IMR-90 (cell line): ENCODE measurements around the gene KCNQ1. TPM values are rescaled to one million over a fixed set of nuclear protein-coding genes. Genes with fewer than 3 reads are reported as not detected.

Source experiments
- ATAC-seq: fragments of 200-7000 bp; cut with Tn5 transposase; 2 replicates; pipeline ENCODE4 v1.9.1; 2020; ENCODE audit warnings: low read depth, mild to moderate bottlenecking, moderate library complexity
- BruUV-seq: library from RNA; stranded (reverse); fragments of 400-500 nt; replicated peaks from 2 replicates; lab custom pipeline; 2021; lab: Mats Ljungman, UMichigan
- CTCF ChIA-PET: fragments of 300-600 bp; formaldehyde crosslinking; extraction: SDS; loops from one replicate; lab custom pipeline; 2021; ENCODE audit warnings: antibody characterized with exemption; lab: Yijun Ruan, JAX
- POLR2A ChIA-PET: fragments of 300-600 bp; sonication (Branson Sonifier 250); formaldehyde crosslinking; loops from one replicate; lab custom pipeline; 2022; ENCODE audit warnings: antibody characterized with exemption; ENCODE audit not compliant: unreplicated experiment; lab: Charles Lee
- DNase-seq: peaks from one replicate; pipeline ENCODE4 v3.0.0; 2013
- H2AFZ ChIP-seq: replicated peaks from 2 replicates; pipeline ENCODE3; 2013; ENCODE audit warnings: low read length, mild to moderate bottlenecking; ENCODE audit not compliant: poor library complexity
- H2AK5ac ChIP-seq: 2 replicates; pipeline ENCODE4 v1.6.1; 2013; ENCODE audit warnings: low read depth, low read length, inconsistent platforms
- H2AK9ac ChIP-seq: replicated peaks from 2 replicates; pipeline ENCODE3; 2013; ENCODE audit warnings: mild to moderate bottlenecking, low read depth, low read length, moderate library complexity; ENCODE audit not compliant: poor library complexity
- H2BK120ac ChIP-seq: 2 replicates; pipeline ENCODE4 v1.6.1; 2013; ENCODE audit warnings: low read depth, low read length, inconsistent platforms
- H2BK15ac ChIP-seq: 3 replicates; pipeline ENCODE4 v1.6.1; 2013; ENCODE audit warnings: low read depth, low read length, inconsistent platforms
- H2BK20ac ChIP-seq: 2 replicates; pipeline ENCODE4 v1.6.1; 2013; ENCODE audit warnings: low read depth, mild to moderate bottlenecking, inconsistent platforms, low read length, moderate library complexity
- H2BK5ac ChIP-seq: 2 replicates; pipeline ENCODE4 v1.6.1; 2013; ENCODE audit warnings: mild to moderate bottlenecking, low read depth, low read length, inconsistent platforms; ENCODE audit not compliant: poor library complexity, severe bottlenecking
- H3K14ac ChIP-seq: replicated peaks from 2 replicates; pipeline ENCODE4 v1.6.1; 2013; ENCODE audit warnings: low read depth, low read length, inconsistent platforms
- H3K18ac ChIP-seq: 2 replicates; pipeline ENCODE4 v1.6.1; 2013; ENCODE audit warnings: low read depth, low read length, control low read depth
- H3K23ac ChIP-seq: 2 replicates; pipeline ENCODE4 v1.6.1; 2013; ENCODE audit warnings: low read depth, low read length, inconsistent platforms
- H3K27ac ChIP-seq: 2 replicates; pipeline ENCODE4 v1.5.1; 2013; ENCODE audit warnings: mild to moderate bottlenecking, control low read depth, low read length; ENCODE audit not compliant: insufficient read depth
- H3K27me3 ChIP-seq: 2 replicates; pipeline ENCODE4 v1.6.1; 2013; ENCODE audit warnings: low read length; ENCODE audit not compliant: control insufficient read depth, insufficient read depth
- H3K36me3 ChIP-seq: 2 replicates; pipeline ENCODE4 v1.6.1; 2013; ENCODE audit warnings: low read length, mixed read lengths; ENCODE audit not compliant: control insufficient read depth, insufficient read depth
- H3K4ac ChIP-seq: 2 replicates; pipeline ENCODE4 v1.6.1; 2013; ENCODE audit warnings: low read depth, low read length, inconsistent platforms
- H3K4me1 ChIP-seq: 2 replicates; pipeline ENCODE4 v1.6.1; 2013; ENCODE audit warnings: low read length, mixed read lengths; ENCODE audit not compliant: control insufficient read depth, insufficient read depth
- H3K4me2 ChIP-seq: 2 replicates; pipeline ENCODE4 v1.6.1; 2013; ENCODE audit warnings: low read depth, mild to moderate bottlenecking, control low read depth, low read length, moderate library complexity
- H3K4me3 ChIP-seq: 2 replicates; pipeline ENCODE4 v1.5.1; 2013; ENCODE audit warnings: low read depth, mild to moderate bottlenecking, control low read depth, low read length, moderate library complexity; ENCODE audit not compliant: insufficient read depth
- H3K56ac ChIP-seq: 2 replicates; pipeline ENCODE4 v1.6.1; 2013; ENCODE audit warnings: low read length, inconsistent platforms; ENCODE audit not compliant: insufficient read depth; ENCODE audit errors: extremely low read depth
- H3K79me1 ChIP-seq, 2 experiments: 2 replicates each; pipeline ENCODE4 v1.6.1; 2013; ENCODE audit warnings: low read length in 2 of 2, inconsistent platforms in 1 of 2, low read depth in 1 of 2
- H3K9ac ChIP-seq: 2 replicates; pipeline ENCODE4 v1.6.1; 2013; ENCODE audit warnings: low read depth, low read length, control low read depth
- H3K9me1 ChIP-seq: 2 replicates; pipeline ENCODE4 v1.6.1; 2013; ENCODE audit warnings: low read length, inconsistent platforms; ENCODE audit not compliant: insufficient read depth
- H3K9me3 ChIP-seq: 2 replicates; pipeline ENCODE4 v1.6.1; 2013; ENCODE audit warnings: low read length; ENCODE audit not compliant: control insufficient read depth, insufficient read depth
- H4K20me1 ChIP-seq: 2 replicates; pipeline ENCODE4 v1.6.1; 2013; ENCODE audit warnings: low read length, inconsistent platforms; ENCODE audit not compliant: insufficient read depth
- H4K5ac ChIP-seq: 2 replicates; pipeline ENCODE4 v1.6.1; 2013; ENCODE audit warnings: mild to moderate bottlenecking, low read depth, low read length, control low read depth
- H4K8ac ChIP-seq, 2 experiments: 2 replicates each; pipeline ENCODE4 v1.6.1; 2013; ENCODE audit warnings: low read depth in 2 of 2, low read length in 2 of 2, control low read depth in 1 of 2, inconsistent platforms in 1 of 2
- H4K91ac ChIP-seq: 2 replicates; pipeline ENCODE4 v1.6.1; 2013; ENCODE audit warnings: low read depth, low read length, inconsistent platforms; ENCODE audit not compliant: insufficient read depth
- BHLHE40 ChIP-seq: fragments of 150-350 bp; IDR thresholded peaks from 2 replicates; pipeline ENCODE4 v1.6.1; 2016; ENCODE audit warnings: mild to moderate bottlenecking, low read depth, low read length
- CEBPB ChIP-seq: IDR thresholded peaks from 2 replicates; pipeline ENCODE4 v1.6.1; 2012; ENCODE audit warnings: low read depth, low read length, improper control_type of control experiment
- FOS ChIP-seq: fragments of 150-350 bp; IDR thresholded peaks from 2 replicates; pipeline ENCODE4 v1.6.1; 2016; ENCODE audit warnings: low read depth, low read length
- MAFK ChIP-seq: IDR thresholded peaks from 2 replicates; pipeline ENCODE4 v1.6.1; 2012; ENCODE audit warnings: low read depth, low read length, improper control_type of control experiment
- MAZ ChIP-seq: IDR thresholded peaks from 2 replicates; pipeline ENCODE4 v1.6.1; 2012; ENCODE audit warnings: low read depth, mild to moderate bottlenecking, low read length, improper control_type of control experiment, moderate library complexity, borderline replicate concordance
- MXI1 ChIP-seq: IDR thresholded peaks from 2 replicates; pipeline ENCODE4 v1.6.1; 2012; ENCODE audit warnings: low read depth, mild to moderate bottlenecking, low read length, moderate library complexity, borderline replicate concordance
- NFE2L2 ChIP-seq: fragments of 150-350 bp; IDR thresholded peaks from 2 replicates; pipeline ENCODE4 v1.6.1; 2016; ENCODE audit warnings: low read depth, mild to moderate bottlenecking, low read length
- POLR2A ChIP-seq: IDR thresholded peaks from 2 replicates; pipeline ENCODE4 v1.6.1; 2012; ENCODE audit warnings: mild to moderate bottlenecking, low read depth, low read length
- RAD21 ChIP-seq: IDR thresholded peaks from 2 replicates; pipeline ENCODE4 v1.6.1; 2012; ENCODE audit warnings: low read length, improper control_type of control experiment
- RCOR1 ChIP-seq: IDR thresholded peaks from 2 replicates; pipeline ENCODE4 v1.6.1; 2012; ENCODE audit warnings: mild to moderate bottlenecking, low read length, improper control_type of control experiment; ENCODE audit not compliant: insufficient replicate concordance
- RFX5 ChIP-seq: IDR thresholded peaks from 2 replicates; pipeline ENCODE4 v1.8.0; 2012; ENCODE audit warnings: low read depth, mild to moderate bottlenecking, low read length, moderate library complexity
- SMC3 ChIP-seq: fragments of 150-350 bp; IDR thresholded peaks from 2 replicates; pipeline ENCODE4 v1.6.1; 2016; ENCODE audit warnings: low read depth, mild to moderate bottlenecking, antibody characterized with exemption, low read length, moderate library complexity
- WGBS, 2 experiments: methylation state at CpG; one replicate each; pipeline versions ENCODE4 v1.1.5 to v1.1.7; 2013; ENCODE audit warnings: missing lambda C conversion rate in 2 of 2; ENCODE audit not compliant: insufficient read length in 1 of 2; ENCODE audit errors: extremely low coverage in 2 of 2; 5-methylcytosine and 5-hydroxymethylcytosine counted together
- dilution Hi-C: fragments of 300-500 bp; cut with HindIII; formaldehyde crosslinking; loops from one replicate; pipeline ENCODE4 v1.14.3; 2018; ENCODE audit warnings: low sequenced_read_pairs; ENCODE audit not compliant: unreplicated experiment
- in situ Hi-C: fragments of 300-500 bp; cut with MboI; formaldehyde crosslinking; loops from 3 replicates; pipeline ENCODE4 v1.14.3; 2019; ENCODE audit warnings: low sequenced_read_pairs, inconsistent platforms, mixed read lengths
- intact Hi-C: fragments of 100-400 bp; cut with micrococcal nuclease; formaldehyde crosslinking; loops from 2 replicates; pipeline ENCODE4 v1.10.0; 2022
- polyA plus RNA-seq, 3 experiments: library from polyadenylated mRNA; depleted of rRNA; stranded (reverse); fragments of >200 nt; gene quantifications; 2 replicates each; pipeline ENCODE4 v1.2.3, GENCODE V29; 2012; ENCODE audit warnings: low replicate concordance in 1 of 3
- total RNA-seq: library from RNA; depleted of rRNA; stranded (reverse); fragments of >200 nt; gene quantifications from 2 replicates; pipeline ENCODE4 v1.2.3, GENCODE V29; 2012
- TF ChIP-seq, protein P1 (sequence below): conservative IDR thresholded peaks from 2 replicates; pipeline ENCODE4 v1.5.1; 2012; ENCODE audit warnings: mild to moderate bottlenecking, low read depth, low read length, improper control_type of control experiment
- TF ChIP-seq, protein P2 (sequence below): fragments of 150-350 bp; IDR thresholded peaks from 2 replicates; pipeline ENCODE4 v1.6.1; 2017; ENCODE audit warnings: mild to moderate bottlenecking, antibody characterized with exemption, low read length, low read depth
- TF ChIP-seq, protein P3 (sequence below): fragments of 150-350 bp; IDR thresholded peaks from 2 replicates; pipeline ENCODE4 v1.6.1; 2016; ENCODE audit warnings: low read depth, mild to moderate bottlenecking, low read length, moderate library complexity, borderline replicate concordance

Gene KCNQ1
- total and polyA plus RNA-seq, 2 of the 4 experiments (the other 2 are of a cell fraction) = 0.07 TPM; not detected in 1

DNA sequence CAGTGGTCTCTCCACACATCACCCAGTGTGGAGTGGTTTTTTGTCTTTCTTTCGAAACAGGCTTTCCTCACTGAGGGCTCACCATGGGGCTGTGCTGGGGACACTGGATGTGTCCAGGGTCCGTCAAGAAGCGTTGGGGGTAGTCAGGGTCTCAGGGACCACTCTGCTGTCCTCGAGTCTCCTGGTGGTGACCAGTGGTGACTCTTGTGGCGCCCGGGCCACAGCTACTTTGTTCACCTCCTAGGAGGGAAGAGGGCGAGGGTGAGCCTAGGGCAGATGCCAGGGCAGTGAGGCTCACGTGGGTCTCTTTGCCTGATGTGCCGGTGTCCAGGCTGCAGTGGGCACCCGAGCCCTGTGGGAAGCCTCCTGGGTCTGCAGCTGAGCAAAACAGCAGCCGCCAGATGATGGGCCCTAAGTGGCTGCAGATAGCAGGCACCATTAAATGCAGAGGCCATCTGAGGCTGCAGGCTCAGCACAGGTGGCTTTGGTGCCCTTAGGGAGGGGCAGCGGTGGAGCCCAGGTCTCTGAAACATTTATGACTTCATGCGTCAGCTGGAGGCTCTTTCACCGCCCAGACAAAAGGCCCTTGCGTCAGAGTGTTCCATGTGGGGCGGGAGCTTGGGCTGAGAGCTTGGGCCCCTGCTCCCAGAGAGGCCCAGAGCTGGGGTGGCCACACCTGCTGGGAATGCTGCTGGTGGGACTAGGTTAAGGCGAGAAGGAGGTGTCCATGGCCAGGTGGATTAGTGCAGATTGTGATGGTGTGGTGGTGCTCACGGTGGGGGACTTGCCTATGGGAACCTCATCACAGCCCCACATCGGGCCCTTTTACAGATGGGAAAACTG lies 29.5 kb downstream of the KCNQ1 start:
- no peak overlapping the region for H3K4me2 ChIP-seq
- no peaks in the 10 kb centered on the region for H3K36me3 ChIP-seq
- no peak overlapping the region for H3K18ac ChIP-seq
- H3K9me1 ChIP-seq = no peaks in the 10 kb centered on the region
- no peaks in the 10 kb centered on the region for H3K9me3 ChIP-seq
- dilution Hi-C loops (no loop called here), intact Hi-C loops (no loop called here), in situ Hi-C loops (no loop called here)
- no TSS peak for BruUV-seq
- no peak overlapping the region for H4K5ac ChIP-seq
- no peak overlapping the region for H2BK5ac ChIP-seq
- no peak overlapping the region for H2BK20ac ChIP-seq
- H2BK15ac ChIP-seq = no peak overlapping the region
- no peak overlapping the region for H3K14ac ChIP-seq
- no peaks in the 10 kb centered on the region for H3K79me1 ChIP-seq
- 70% methylated on average over 15 of the region's 19 CpGs; no CpG with 5 or more reads in 1 of the 2 experiments for WGBS, 2 experiments
- H3K4me1 ChIP-seq = no peaks in the 10 kb centered on the region
- H2AK5ac ChIP-seq = no peak overlapping the region
- ChIA-PET CTCF (interaction anchor here (0.6 kb wide), 1 partner anchor 58 kb away, joined by 3 read pairs; no protein-coding TSS in a partner anchor), POLR2A (no interaction called here)
- H3K56ac ChIP-seq = no peak overlapping the region
- ATAC-seq (no peak), DNase-seq (no peak)
- H3K27ac ChIP-seq = no peak overlapping the region
- no peak overlapping the region for H2AFZ ChIP-seq
- no peak overlapping the region for H2BK120ac ChIP-seq
- H3K23ac ChIP-seq = no peak overlapping the region
- no peak overlapping the region for H3K4ac ChIP-seq
- H4K8ac ChIP-seq = no peak overlapping the region
- H4K20me1 ChIP-seq = no peaks in the 10 kb centered on the region; the same call in 1 of the 2 replicates
- H3K4me3 ChIP-seq = no peak overlapping the region
- no peak overlapping the region for H4K91ac ChIP-seq
- no peak overlapping the region for H3K9ac ChIP-seq
- H2AK9ac ChIP-seq = no peak overlapping the region
- peaks cover 30% of the 10 kb centered on the region for H3K27me3 ChIP-seq
- TF ChIP-seq MAFK (no peak), MAZ (no peak), MXI1 (no peak), RAD21 (no peak), SMC3 (no peak), CEBPB (no peak), RFX5 (no peak), NFE2L2 (no peak), RCOR1 (no peak), FOS (no peak), BHLHE40 (no peak), POLR2A (no peak)
- TF ChIP-seq, protein P1, sequence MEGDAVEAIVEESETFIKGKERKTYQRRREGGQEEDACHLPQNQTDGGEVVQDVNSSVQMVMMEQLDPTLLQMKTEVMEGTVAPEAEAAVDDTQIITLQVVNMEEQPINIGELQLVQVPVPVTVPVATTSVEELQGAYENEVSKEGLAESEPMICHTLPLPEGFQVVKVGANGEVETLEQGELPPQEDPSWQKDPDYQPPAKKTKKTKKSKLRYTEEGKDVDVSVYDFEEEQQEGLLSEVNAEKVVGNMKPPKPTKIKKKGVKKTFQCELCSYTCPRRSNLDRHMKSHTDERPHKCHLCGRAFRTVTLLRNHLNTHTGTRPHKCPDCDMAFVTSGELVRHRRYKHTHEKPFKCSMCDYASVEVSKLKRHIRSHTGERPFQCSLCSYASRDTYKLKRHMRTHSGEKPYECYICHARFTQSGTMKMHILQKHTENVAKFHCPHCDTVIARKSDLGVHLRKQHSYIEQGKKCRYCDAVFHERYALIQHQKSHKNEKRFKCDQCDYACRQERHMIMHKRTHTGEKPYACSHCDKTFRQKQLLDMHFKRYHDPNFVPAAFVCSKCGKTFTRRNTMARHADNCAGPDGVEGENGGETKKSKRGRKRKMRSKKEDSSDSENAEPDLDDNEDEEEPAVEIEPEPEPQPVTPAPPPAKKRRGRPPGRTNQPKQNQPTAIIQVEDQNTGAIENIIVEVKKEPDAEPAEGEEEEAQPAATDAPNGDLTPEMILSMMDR = no peak
- TF ChIP-seq, protein P2, sequence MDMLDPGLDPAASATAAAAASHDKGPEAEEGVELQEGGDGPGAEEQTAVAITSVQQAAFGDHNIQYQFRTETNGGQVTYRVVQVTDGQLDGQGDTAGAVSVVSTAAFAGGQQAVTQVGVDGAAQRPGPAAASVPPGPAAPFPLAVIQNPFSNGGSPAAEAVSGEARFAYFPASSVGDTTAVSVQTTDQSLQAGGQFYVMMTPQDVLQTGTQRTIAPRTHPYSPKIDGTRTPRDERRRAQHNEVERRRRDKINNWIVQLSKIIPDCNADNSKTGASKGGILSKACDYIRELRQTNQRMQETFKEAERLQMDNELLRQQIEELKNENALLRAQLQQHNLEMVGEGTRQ = no peak
- TF ChIP-seq, protein P3, sequence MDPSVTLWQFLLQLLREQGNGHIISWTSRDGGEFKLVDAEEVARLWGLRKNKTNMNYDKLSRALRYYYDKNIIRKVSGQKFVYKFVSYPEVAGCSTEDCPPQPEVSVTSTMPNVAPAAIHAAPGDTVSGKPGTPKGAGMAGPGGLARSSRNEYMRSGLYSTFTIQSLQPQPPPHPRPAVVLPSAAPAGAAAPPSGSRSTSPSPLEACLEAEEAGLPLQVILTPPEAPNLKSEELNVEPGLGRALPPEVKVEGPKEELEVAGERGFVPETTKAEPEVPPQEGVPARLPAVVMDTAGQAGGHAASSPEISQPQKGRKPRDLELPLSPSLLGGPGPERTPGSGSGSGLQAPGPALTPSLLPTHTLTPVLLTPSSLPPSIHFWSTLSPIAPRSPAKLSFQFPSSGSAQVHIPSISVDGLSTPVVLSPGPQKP = no peak
